ENCODE data around the gene ENG.

GRCh38 chr9:127870887-127871286 lies 16.4 kb upstream of the ENG start:
- no peak for TF ChIP-seq EZH2 (IDR thresholded peaks at IDR 0.05; ENCODE audit: borderline replicate concordance, low read depth, low read length, poor library complexity, severe bottlenecking)
- no peak for TF ChIP-seq CTCF (conservative IDR thresholded peaks at IDR 0.05; ENCODE audit: low read depth, low read length)

Data from A673 (cell line).